ENCODE results near the gene PLEKHG3.

DNA sequence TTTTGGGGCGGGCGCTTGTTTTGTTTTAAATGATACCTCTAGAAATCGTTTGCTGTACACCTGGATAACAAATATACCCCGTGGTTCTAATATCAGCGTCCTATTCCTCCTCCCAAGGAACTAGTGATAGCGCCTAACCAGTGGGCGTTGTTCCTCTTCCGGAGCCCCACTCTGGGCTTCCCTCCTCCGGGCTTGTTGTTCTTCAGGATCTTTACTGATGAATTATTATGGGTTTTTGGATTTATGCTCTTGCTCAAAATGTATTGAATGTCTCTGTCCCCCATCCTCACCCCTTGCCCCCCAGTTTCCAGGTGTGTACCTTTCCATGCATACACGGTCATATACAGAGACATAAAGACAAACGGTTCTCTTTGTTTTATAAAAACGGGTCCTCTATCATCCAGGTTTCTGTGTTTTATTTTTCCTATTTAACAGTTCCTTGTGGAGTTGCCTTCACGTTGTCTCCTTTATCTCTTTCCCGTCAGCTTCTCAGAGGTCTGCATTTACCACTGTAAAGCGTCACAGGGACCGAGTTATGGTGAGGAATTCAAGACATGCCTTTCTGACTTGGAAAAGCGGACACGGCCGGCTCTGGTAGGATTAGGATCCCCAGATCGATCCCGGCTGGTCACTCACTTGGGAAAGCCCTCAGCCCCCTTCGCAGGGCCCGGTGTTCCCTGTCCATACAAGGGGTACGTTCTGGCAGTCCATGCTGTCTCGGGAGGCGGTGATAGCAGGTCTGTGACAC is 655 bp upstream of the PLEKHG3 start:
- TF ChIP-seq EZH2 (IDR thresholded peaks at IDR 0.05) (no peak), POLR2AphosphoS5 (IDR thresholded peaks at IDR 0.05; ENCODE audit: borderline replicate concordance, low read depth, low read length) (no peak), FOXP2 (optimal IDR thresholded peaks at IDR 0.05; ENCODE audit: control extremely low read depth, extremely low read length, insufficient read depth) (no peak)

Measured in SK-N-MC (cell line).